ENCODE results near the gene KCNB1. TPM values are rescaled to one million over a fixed set of nuclear protein-coding genes. Genes with fewer than 3 reads are reported as not detected.

KCNB1 gene
- total RNA-seq, 1 experiment from 2014 or later: not detected

DNA sequence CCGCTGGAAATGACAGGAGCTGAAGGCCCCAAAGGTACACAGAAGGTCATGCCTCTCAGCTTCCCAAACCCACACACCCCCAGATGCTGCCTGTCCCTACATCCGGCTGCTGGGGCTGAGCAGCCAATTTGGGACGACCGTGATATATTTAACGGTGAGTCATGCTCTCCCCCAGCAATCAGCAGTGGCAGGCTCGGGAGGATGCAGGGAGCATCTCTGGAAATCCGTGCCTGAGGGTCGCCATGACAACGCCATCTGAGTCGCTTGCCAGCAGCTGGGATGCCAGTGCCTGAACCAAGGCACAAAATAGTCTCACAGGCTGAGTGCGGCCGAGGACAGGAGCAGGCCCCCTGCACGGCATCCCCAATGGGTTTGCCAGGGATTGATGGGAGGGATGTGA lies 57.9 kb downstream of the KCNB1 start:
- Mint-ChIP-seq H3K27ac (ENCODE audit: unreplicated experiment) (no peak overlapping the region), H3K4me3 (ENCODE audit: low read depth, unreplicated experiment) (no peak overlapping the region), H3K36me3 (ENCODE audit: insufficient read depth, unreplicated experiment) (no peaks in the 10 kb centered on the region), H3K27me3 (ENCODE audit: unreplicated experiment) (peaks cover 99% of the 10 kb centered on the region), H3K4me1 (ENCODE audit: low read depth, unreplicated experiment) (no peaks in the 10 kb centered on the region), H3K9me3 (ENCODE audit: low read depth, unreplicated experiment) (no peaks in the 10 kb centered on the region)
- CTCF ChIA-PET: no interaction called here
- TF ChIP-seq, protein P1, sequence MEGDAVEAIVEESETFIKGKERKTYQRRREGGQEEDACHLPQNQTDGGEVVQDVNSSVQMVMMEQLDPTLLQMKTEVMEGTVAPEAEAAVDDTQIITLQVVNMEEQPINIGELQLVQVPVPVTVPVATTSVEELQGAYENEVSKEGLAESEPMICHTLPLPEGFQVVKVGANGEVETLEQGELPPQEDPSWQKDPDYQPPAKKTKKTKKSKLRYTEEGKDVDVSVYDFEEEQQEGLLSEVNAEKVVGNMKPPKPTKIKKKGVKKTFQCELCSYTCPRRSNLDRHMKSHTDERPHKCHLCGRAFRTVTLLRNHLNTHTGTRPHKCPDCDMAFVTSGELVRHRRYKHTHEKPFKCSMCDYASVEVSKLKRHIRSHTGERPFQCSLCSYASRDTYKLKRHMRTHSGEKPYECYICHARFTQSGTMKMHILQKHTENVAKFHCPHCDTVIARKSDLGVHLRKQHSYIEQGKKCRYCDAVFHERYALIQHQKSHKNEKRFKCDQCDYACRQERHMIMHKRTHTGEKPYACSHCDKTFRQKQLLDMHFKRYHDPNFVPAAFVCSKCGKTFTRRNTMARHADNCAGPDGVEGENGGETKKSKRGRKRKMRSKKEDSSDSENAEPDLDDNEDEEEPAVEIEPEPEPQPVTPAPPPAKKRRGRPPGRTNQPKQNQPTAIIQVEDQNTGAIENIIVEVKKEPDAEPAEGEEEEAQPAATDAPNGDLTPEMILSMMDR (IDR thresholded peaks at IDR 0.05; ENCODE audit: unreplicated experiment): no peak
- DNase-seq: no peak
- BruUV-seq (replicated peaks): no TSS peak
- intact Hi-C loops (cut with micrococcal nuclease; ENCODE audit: unreplicated experiment): no loop called here

DNA sequence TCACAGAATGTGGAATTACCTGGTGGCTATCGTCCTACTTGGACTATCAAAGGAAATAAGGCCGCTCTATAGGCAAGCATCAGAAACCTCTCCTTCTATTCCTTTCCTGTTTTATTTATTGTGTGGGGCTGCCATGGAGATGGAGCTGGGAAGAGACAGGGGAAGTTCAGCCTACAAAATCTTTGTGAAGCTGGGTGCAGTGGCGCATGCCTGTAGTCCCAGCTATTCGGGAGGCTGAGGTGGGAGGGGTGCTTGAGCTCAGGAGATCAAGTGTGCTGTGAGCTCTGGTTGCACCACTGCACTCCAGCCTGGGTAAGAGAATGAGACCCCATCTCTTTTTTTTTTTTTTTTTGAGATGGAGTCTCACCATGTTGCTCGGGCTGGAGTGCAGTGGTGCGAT lies 60.3 kb downstream of the KCNB1 start:
- H3K27me3 Mint-ChIP-seq (ENCODE audit: unreplicated experiment): peaks cover 99% of the 10 kb centered on the region

DNA sequence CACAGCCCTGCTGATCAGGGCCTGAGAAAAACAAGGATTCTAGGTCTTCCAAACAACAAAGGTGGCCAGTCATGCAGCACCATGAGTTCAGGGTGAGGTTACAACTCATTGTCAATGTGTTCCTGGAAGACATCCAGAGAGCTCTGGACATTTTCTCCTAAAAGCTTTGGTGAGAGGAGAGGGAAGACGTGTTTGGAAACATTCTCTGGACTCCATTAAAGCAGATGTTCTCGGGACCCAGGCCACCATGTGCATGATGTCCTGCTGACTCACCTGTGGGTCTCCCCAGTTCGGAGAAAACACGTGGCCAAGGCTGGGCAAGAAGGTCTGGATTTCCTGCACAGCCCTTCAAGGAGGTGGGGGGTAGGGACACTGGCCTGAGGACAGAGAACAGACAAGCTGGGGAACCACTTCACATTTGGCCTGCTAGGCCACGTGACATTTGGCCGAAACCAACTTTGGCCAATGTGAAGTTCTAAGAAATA lies 61.6 kb downstream of the KCNB1 start:
- intact Hi-C loops (cut with micrococcal nuclease; ENCODE audit: unreplicated experiment): no loop called here
- CTCF ChIA-PET: no interaction called here
- Mint-ChIP-seq H3K4me3 (ENCODE audit: low read depth, unreplicated experiment) (no peak overlapping the region), H3K4me1 (ENCODE audit: low read depth, unreplicated experiment) (no peaks in the 10 kb centered on the region), H3K27me3 (ENCODE audit: unreplicated experiment) (peaks cover 99% of the 10 kb centered on the region), H3K36me3 (ENCODE audit: insufficient read depth, unreplicated experiment) (no peaks in the 10 kb centered on the region), H3K9me3 (ENCODE audit: low read depth, unreplicated experiment) (no peaks in the 10 kb centered on the region), H3K27ac (ENCODE audit: unreplicated experiment) (no peak overlapping the region)
- TF ChIP-seq, protein P1 (IDR thresholded peaks at IDR 0.05; ENCODE audit: unreplicated experiment): no peak
- BruUV-seq (replicated peaks): no TSS peak
- DNase-seq: no peak

More for the DNA sequence above, 60.3 kb downstream of the KCNB1 start:
- Mint-ChIP-seq H3K4me3 (ENCODE audit: low read depth, unreplicated experiment) (no peak overlapping the region), H3K27ac (ENCODE audit: unreplicated experiment) (no peak overlapping the region), H3K4me1 (ENCODE audit: low read depth, unreplicated experiment) (no peaks in the 10 kb centered on the region), H3K9me3 (ENCODE audit: low read depth, unreplicated experiment) (no peaks in the 10 kb centered on the region), H3K36me3 (ENCODE audit: insufficient read depth, unreplicated experiment) (no peaks in the 10 kb centered on the region)
- intact Hi-C loops (cut with micrococcal nuclease; ENCODE audit: unreplicated experiment): no loop called here
- CTCF ChIA-PET: interaction anchor here (0.5 to 0.8 kb wide), 4 partner anchors 15 to 122 kb away, joined by 3 read pairs; no protein-coding TSS in a partner anchor
- BruUV-seq (replicated peaks): no TSS peak
- TF ChIP-seq, protein P1 (IDR thresholded peaks at IDR 0.05; ENCODE audit: unreplicated experiment): no peak
- no peak for DNase-seq

DNA sequence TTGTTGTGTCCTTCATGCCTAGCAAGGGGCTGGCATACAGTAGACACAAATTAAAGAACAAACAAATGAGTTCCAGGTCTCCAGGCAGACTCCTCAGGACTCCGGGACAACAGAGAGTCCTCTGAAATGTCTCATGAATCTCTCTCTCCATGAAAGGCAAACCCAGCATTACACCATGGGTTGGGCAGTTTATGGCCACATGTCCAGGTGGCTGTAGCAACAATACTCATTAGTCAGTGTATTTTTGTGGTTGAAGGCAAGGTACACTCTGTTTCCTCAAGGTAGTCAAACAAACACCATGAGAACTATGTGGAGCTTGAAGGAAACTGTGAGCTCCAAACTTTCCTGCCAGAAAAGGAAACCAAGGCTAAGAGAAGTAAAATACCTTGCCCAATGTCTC lies 62.2 kb downstream of the KCNB1 start:
- no peak overlapping the region for H3K4me3 Mint-ChIP-seq (ENCODE audit: low read depth, unreplicated experiment)
- H3K27me3 Mint-ChIP-seq (ENCODE audit: unreplicated experiment): peaks cover 99% of the 10 kb centered on the region
- TF ChIP-seq, protein P1 (IDR thresholded peaks at IDR 0.05; ENCODE audit: unreplicated experiment): no peak
- no peaks in the 10 kb centered on the region for H3K4me1 Mint-ChIP-seq (ENCODE audit: low read depth, unreplicated experiment)
- BruUV-seq (replicated peaks): no TSS peak
- H3K9me3 Mint-ChIP-seq (ENCODE audit: low read depth, unreplicated experiment): no peaks in the 10 kb centered on the region
- CTCF ChIA-PET: no interaction called here
- DNase-seq: no peak
- H3K27ac Mint-ChIP-seq (ENCODE audit: unreplicated experiment): no peak overlapping the region
- intact Hi-C loops (cut with micrococcal nuclease; ENCODE audit: unreplicated experiment): no loop called here
- H3K36me3 Mint-ChIP-seq (ENCODE audit: insufficient read depth, unreplicated experiment): no peaks in the 10 kb centered on the region

Measured in Calu3 (cell line).